HG02981 (cell line): ENCODE data around the gene MAP2K2.

Experiments used
- ATAC-seq: cut with Tn5 transposase; IDR thresholded peaks from one replicate; pipeline ENCODE4 v1.9.1; 2021; ENCODE audit warnings: mild to moderate bottlenecking, moderate library complexity; ENCODE audit not compliant: unreplicated experiment

Gene MAP2K2

DNA sequence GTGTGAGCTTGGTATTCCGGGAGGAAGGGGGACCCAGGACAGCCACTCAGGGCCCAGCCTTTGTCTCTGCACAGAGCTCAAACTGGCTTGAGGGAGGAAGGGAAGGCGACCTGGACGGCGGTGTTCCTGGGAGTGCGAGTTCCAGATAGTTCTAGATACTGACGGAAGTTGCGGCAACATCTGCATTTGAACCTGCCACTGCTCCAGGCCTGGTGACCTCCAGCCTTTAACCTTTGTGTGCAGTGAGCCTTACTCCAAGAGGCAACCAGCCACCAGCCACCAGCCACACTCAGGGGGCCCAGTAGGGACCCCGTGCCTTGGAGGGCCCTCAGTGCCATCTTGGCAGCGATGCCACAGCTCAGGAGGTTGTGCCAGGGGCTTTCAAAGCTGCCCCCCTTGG lies 41.8 kb downstream of the MAP2K2 start:
- no peak for ATAC-seq

DNA sequence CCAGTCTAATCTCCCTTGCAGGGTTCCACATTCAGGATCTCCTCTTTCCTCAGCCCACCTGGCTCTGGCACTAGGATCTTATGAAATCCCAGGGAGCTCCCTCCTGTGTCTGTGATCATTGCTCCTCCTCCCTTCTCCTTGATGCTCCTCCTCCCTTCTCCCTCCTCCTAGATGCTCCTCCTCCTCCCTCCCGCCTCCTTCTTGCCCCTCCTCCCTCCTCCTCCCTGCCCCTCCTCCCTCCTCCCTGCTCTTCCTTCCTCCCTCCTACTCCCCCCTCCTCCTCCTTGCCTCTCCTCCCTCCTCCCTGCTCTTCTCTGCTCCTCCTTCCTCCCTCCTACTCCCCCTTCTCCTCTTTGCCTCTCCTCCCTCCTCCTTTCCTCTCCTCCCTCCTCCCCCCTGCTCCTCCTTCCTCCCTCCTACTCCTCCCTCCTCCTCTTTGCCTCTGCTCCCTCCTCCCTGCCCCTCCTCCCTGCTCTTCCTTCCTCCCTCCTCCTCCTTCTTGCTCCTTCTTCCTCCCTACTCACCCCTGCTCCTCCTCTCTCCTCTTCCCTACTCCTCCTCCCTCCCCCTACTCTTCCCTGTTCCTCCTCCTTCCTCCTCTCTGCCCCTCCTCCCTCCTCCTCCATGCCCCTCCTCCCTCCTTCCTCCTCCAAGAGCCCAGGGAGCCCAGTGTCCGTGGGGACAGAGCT lies 42.3 kb downstream of the MAP2K2 start:
- ATAC-seq = no peak

DNA sequence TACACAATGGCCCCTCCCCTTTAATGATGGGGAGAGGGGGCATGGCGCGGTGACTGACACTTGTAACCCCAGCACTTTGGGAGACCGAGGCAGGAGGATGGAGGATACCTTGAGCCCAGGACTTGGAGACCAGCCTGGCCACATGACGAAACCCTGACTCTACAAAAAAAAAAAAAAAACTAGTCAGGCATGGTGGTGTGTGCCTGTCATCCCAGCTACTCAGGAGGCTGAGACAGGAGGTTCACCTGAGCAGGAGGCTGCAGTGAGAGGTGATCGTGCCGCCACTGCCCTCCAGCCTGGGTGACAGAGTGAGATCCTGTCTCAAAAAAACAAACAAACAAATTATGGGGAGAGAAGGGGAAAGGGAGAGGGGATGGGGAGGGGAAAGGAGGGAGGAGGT lies 43.4 kb downstream of the MAP2K2 start:
- ATAC-seq = no peak

DNA sequence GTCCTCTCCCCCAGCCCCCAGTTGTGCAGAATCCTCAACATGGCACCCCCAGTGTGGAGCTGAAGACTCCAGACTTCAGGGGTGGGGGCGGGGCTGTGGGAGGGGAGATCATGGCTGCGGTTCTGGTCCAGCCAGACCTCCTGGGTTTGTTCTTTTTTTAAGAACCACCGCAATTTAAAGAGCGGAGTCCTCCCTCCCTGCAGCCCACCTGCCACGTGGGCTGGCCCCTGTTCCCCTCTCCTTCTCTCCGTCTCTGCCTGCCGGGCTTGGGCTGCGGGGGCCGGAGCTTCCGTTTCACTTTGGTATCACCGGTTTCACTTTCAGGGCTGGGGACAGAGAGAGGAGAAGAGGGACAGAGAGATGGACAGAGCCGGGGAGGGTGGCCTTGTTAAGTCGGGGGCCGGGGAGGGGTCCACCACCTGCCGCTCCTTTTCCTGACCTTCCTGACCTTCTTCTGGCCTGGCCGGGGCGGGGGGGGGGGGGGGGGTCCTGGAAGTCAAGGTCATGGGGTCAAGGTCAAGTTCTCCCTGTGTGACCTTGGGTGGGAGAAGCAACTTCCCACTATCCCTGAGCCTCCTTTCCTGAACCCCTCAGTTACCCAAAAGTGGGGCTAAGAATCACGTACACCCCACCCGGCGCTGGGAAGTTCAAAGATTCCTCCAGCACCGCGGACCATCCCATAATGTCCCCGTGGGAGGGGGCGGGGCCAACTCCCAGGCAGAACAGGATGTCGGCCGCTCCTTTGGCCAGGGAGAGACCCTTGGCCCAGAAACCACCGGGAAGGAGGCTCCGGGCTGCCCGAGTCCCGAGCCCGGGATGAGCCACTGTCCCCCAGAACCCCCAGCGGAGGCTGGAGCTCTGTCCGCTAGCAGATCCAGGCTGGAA lies 45.9 kb downstream of the MAP2K2 start:
- no peak for ATAC-seq

DNA sequence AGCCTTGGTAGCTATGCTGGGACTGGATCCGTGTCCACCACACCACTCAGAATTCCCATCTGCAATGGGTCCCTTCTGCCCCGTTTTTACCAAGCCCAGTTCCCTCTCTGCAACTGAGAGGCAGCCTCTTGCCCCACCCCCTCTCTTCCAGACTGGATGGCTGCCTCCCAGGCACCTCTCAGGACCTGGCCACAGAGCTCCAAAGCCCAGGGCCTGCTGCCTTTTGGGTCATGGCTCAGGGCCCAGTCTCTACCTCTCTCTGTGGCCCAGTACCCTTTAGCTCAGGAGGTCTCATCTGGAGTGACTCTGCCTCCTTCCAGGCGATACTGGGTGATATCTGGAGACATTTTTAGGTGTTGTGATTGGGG lies 46.9 kb downstream of the MAP2K2 start:
- ATAC-seq = no peak

DNA sequence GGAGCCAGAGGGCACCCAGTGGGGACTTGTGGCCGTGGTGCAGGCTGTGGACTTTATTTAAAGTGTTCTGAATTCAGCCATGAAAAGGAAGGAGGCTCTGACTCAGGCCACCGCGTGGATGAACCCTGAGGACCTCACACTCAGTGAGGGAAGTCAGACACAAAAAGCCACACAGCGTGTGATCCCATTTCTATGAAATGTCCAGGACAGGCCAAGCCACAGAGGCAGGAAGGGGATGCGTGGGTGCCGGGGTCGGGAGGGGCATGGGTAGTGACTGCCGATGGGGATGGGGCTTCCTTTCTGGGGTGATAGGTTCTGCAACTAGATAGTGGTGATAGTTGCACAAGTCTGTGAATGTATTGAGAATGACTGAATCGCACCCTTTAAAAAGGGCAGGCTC lies 48.5 kb downstream of the MAP2K2 start:
- no peak for ATAC-seq

DNA sequence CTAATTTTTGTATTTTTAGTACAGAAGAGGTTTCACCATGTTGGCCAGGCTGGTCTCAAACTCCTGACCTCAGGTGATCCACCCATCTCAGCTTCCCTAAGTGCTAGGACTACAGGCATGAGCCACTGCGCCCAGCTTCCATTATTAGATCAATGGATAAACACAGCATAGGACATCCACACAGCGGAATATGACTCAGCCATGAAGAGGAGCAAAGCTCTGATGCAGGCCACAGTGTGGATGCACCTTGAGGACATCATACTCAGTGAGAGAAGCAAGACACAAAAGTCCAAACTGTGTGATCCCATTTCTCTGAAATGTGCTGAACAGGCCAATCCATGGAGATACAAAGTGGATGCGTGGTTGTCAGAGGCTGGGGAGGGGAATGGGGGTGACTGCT lies 52.3 kb downstream of the MAP2K2 start:
- no peak for ATAC-seq

DNA sequence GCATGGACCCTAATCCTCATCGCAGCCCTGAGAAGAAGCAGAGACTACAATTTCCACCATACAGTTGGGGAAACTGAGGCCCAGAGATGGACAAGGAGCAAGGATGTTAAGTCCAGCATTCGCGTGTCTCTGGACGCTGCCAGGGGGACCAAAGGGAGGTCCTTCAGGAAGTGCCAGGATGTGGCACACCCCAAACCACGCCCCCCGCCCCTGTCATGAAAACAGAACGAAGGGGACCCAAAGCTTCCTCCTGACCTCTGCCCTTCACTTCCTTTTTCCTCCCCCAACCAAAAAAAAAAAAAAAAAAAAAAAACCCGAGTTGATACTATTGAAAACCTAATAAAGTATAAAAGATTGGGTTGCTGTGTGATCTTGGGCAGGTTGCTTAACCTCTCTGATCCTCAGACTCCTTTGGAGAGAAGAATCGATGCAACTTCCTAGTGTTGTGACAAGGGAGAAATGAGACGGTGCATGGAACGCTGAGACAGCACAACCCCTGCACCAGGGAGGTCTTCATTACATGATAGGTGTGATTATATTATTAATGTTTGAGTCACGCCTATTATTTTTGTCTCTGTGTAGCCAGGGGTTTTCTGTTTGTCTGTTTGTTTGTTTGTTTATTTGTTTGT lies 54.5 kb downstream of the MAP2K2 start:
- no peak for ATAC-seq

DNA sequence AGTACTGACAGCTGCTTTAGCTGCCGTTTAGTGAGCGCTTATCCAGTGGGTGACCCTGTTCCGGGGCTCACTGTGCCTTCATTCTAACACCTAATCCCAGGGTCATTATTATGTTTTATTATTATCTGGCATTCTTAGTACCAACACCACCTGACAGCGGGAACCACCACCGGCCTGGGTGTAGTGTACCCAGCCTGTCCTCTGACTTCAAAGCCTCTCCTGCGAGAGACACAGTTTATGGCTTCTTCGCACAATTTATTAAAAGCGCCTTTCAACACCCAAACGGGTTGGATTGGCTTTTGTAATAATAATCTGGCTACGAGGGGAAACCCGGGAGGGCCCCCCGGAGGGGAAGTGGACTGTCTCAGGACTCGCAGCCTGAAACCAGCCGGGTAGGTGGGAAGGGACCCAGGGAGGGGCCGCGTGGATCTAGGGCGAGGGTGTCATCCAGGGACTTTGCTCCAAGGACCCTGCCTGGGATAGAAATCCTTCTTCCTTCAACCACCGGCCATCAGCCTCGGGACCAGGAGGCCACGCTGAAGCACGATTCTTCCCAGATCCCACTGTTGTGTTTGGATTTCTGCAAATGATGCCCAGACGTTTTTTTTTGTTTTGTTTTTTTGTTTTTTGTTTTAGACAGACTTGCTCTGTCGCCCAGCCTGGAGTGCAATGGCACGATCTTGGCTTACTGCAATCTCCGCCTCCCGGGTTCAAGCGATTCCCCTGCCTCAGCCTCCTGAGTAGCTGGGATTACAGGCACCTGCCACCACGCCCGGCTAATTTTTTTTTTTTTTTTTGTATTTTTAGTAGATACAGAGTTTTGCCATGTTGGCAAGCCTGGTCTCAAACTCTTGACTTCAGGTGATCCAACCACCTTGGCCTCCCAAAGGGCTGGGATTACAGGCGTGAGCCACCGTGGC lies 55.6 kb downstream of the MAP2K2 start:
- ATAC-seq = no peak

DNA sequence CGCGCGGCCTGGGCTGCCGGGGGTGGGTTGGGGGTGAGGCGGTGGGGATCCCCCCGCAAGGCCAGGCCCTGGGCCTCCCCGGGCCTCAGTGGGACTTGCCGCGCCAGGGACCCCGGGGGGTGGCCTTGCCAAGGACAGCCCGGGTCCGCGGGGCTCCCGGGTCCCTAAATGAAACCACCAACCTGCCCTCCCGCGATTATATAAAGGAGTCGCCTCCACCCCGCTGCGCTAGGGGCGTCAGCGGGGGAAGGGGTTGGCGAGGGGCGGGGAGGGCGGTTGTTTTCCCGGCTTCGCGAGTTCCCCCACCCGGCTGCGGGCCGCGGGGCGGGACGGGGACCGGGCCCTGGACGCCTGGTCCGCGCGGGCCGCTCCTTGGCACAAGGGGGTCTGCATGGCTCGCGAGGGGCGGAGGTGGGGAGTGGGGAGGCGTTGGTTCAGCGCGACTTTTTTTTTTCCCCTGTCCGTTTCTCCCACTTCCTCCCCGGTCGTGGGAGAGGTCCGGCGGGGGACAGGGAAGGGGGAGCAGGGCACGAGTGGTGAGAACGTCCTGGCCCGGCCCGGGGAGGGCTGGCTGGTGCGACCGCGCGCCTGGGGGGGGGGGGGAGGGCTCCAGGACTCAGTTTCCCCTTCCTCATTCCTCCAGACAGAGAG lies 56.4 kb downstream of the MAP2K2 start:
- ATAC-seq = no peak

DNA sequence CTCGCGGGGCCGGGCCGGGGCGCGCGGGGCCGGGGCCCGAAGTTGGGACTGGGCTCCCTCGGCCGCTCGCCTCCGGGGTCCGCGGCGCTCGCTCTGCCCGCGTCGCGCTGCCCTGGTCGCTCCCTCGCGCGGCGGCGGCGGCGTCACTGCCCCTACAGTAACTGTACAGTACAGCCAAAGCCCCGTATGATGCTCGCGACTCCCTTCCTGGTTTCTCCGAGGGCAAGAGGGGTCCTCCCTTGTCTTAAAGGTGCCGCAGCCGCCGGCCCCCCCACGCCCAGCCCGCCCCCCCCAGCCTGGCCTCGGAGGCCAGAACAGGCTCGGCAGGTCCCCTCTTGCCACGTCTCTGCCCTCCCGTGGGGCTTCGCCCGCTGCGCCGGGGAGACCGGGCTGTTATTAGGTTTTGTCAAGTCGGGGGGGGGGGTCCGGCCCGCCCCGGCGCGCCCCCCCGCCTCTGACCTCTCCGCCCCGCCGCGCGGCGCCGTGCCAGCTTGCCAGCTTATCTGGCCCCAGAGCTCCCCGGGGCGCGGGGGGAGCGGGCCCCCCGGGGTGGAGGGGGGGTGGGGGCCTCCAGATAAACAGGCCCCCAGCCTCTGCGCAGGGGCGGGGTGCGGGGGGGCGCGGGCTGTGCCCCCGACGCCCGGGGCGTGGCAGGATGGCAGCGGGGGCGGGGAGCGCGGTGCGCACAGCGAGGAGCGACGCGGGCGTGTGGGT lies 57.1 kb downstream of the MAP2K2 start, which contains the start of gene ZBTB7A:
Gene ZBTB7A (minus strand): TSS at position 218 of the 714 bp plus-strand sequence. CDS start 11,667 bp downstream, outside the sequence.
- no peak for ATAC-seq

DNA sequence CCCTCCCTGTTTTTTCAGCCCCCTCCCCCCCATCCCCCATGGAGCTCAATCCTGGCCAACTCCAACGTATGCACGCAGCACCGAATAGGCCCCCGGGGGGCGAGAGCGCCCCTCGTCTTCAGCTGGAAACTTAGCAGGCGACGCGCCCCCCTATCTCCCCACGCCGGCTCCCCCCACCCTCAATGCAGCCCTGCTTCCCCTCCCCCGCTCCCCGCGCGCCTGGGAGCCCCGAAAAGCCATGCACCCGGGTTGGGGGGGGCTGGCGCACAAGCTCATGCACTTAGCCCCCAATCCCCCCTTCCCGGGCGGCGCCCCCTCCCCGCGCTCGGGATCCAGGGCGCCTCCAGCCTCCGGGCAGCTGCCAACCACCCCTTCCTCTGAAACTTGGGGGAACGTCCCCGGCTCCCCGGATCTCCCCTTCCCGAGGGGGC lies 57.7 kb downstream of the MAP2K2 start:
- no peak for ATAC-seq

DNA sequence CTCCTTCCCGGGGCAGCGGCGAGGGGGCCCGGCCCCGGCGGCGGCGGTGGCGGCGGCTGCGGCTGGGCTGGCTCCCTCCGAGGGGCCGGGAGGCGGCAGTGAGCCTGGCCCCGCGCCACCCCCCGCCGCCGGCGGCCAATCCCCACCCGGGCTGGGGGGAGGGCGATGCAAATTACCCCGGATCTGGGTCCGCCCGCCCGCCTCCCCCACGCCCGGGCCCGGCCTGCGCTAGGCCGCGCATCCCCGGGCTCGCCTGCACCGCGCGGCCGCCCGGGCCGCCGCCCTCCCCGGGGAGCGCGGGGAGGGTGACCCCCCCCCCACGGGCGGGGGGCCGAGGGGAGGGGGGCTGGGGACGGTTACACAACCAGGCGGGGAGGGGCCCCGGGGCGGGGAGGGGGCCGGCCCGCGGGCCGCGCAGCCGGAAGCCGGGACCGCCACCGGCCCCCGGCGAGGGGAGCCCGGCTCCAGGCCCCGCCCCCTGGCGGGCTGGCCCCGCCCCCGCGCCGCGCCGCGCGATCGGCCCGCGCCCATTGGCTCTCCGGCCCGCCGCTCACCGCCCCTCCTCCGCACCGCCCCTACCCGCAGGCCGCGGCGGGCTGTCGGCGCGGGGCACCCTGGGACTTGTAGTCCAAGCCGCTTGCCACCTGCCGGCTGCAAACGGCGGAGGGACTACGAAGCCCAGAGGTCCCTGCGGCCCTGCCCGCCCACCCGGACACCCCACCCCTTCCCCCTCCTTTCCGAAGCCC lies 58.3 kb downstream of the MAP2K2 start:
- peak; percentile 68 for ATAC-seq

DNA sequence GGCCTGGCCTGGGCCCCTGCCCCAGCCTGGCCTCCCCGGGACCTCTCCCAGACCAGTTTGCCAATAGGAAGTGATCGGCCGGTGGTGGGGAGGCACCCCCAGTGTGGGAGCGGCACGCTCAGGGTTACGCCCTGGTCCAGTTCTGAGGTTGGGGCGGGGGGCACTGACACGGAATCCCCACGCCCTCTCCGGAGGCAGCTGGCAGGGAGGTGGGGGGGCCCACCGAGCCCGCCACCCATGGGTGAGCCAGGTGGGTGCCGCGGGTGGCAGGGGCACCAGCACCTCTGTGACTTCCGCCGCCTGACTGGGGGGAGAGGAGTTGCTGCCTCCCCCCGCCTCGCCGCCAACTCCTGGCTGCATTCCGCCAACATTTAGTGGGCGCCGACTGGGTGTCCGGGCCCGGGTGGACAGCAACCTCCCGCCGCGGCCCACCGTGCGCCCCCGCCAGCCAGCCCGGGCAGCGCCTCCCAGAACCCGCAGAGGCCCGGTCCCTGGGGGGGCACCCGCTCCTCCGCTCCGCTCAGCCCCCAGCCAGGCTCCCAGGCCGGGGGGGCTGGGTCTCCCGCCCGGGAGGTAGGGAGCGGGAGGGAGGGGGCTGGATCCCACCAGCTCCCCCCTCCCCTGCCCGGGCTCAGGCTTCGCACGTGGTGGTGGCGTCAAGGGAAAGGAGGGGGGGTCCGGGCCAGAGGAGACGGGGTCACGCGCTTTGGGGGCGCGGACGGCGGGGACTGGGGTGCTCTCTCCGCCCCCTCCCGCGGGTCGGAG lies 59.2 kb downstream of the MAP2K2 start:
- no peak for ATAC-seq

DNA sequence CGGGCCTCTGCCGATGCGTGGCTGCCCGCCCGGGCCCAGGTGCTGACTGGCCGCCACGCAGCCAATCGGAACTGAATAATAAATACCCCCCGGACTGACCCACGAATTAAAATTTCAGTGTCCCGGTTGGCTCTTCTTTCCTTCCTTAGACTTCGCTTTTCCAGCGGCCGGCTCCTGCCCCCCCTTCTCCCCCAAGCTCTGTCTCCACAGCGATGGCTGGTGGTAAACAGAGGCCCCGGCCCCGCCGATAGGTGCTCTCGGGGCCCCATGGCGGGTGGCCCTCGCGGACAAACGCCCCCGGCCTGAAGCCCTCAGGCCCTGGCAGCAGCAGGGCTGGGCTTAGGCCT lies 59.8 kb downstream of the MAP2K2 start:
- ATAC-seq = no peak

DNA sequence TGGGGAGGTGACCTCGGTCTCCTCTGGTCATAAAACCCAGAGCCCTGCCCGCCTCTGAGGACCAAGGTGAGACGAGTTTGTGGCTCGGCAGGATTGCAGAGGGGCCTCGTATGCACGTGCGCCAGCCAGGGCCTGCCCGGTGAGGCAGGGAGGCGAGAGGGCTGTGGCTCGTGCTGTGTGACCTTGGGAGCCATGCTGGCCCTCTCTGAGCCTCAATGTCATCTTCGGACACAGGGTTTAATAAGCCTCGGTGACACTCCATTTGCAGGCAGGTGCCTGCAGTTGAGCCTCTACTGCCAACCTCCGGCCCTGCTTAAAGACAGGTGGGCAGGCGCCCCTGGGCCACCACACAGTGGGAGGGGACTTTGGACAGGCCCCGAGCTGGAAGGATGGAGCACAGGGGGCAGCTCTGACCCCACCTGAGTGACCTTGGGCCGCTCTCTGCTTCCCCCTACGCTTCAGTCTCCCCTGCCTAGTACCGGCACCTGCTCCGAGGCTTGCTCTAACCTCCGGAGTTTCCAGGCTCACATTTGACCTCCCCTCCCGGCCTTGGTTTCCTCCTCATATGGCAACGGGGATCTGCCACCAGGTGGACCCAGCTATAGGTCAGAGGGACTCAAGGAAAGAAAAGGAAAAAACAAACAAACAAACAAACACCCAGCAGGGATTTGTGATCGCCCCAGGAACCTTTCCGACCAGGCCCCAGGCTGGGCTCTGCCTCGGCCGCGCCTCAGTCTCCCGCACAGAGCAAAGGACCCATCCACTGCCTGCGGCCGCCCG lies 60.4 kb downstream of the MAP2K2 start:
- no peak for ATAC-seq
